COR-L47 (cell line): Measurements from ENCODE around the gene TNFAIP8L1.
A peak's percentile ranks its signal among the peaks of the same experiment; 100 is the strongest.

Source experiments
- DNase-seq: peaks from one replicate; lab custom pipeline; 2025; lab: John Stamatoyannopoulos, UW

The TNFAIP8L1 gene

GRCh38 chr19:4609878-4610511, 29.3 kb upstream of the TNFAIP8L1 start:
- peak; percentile 30 for DNase-seq

DNA sequence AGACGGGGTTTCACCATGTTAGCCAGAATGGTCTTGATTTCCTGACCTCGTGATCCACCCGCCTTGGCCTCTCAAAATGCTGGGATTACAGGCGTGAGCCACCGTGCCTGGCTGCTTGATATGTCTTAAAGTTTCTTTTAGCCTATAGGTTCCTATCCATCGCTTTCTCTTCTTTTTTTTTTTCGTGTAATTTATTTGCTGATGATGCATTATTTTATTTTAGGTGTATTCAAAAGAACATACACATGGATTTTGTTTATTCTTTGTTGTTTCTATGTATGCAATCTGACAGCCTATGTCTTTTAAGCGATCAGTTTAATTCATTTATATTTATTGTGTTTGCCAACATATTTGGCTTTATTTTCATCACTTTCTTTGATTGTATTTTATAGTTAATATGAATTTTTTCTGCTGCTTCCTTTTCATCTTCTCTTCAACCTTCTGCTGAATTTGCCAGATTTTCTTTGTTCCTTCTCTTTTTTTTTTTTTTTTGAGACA, 26.0 kb upstream of the TNFAIP8L1 start:
- DNase-seq, result no peak

DNA sequence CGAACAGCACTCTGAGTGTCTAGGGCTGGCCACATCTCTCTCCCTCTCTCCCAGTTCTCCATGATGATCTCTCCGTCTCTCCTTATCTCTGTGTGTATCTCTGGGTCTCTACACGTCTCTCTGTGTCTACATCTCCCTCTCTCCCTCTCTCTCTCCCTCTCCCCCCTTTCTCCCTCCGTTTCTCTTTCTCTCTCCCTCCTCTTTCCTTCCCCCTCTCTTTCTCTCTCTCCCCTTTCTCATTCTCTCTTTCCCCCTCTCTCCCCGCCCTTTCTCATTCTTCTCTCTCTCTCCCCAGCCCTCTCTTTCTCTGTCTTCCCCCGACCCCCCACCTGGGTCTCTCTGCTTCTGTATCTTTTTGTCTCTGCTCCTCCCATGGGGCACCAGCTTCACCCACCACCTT, 21.3 kb upstream of the TNFAIP8L1 start:
- DNase-seq, result no peak

DNA sequence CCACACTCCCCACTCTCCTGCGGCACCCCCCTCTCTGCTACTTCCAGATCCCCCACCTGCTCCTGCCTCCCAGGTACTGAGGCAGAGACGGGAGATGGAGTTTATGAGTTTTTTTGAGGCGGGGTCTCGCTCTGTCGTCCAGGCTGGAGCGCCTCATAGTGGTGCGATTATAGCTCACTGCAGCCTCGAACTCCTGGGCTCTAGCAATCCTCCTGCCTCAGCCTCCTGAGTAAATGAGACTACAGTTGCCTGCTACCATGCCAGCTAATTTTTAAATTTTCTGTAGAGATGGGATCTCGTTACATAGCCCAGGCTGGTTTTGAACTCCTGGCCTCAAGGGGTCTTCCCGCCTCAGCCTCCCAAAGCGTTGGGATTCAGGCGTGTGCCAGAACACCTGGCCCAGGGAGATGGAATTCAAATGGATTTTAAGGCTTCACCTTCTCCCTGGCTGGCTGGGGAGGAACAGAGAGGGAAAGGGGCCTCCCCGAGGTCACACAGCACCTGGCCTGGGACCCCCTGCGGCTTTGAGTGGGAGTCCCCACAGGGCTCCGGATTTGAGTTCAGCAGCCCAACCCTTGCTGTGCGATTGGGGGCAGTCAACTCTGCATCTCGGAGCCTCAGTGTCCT, 19.5 kb upstream of the TNFAIP8L1 start:
- no peak for DNase-seq

- DNase-seq, result no peak
Measured at GRCh38 chr19:4620675-4621074, 18.6 kb upstream of the TNFAIP8L1 start.

DNA sequence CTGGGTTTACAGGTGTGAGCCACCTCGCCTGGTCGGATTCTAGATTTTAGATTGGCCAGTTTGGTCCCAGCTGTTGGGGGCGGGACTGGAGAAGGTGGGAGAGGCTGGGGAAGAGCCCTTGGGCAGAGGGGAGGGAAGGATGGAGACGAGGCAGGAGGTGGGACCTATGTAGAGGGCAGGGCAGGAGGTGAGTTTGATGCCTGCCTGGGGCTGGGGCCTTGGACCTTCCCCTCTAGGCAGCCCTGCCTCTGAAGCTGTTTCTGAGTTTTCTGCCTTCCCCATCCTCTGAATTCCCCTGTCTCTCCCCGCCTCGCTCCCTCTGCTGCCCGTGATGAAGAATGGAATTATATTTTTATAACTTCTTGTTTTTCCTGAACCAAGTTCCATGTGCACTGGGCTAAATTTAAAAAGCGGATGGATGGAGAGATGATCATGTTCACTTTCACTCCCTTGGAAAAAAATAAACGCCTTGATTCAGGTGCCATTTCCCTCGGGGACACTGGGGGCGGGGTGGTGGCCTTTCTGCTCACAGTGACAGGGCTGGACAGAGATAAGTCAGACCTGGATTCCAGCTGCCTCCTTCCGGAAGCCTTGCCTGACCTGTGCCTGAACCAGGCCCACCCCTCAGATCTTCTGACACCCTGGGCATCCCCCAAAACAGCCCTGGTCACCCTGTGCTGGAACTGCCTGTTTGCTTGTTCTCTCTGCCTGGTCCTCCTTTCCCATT, 16.5 kb upstream of the TNFAIP8L1 start:
- no peak for DNase-seq

GRCh38 chr19:4624301-4624700, 15.0 kb upstream of the TNFAIP8L1 start:
- no peak for DNase-seq

DNA sequence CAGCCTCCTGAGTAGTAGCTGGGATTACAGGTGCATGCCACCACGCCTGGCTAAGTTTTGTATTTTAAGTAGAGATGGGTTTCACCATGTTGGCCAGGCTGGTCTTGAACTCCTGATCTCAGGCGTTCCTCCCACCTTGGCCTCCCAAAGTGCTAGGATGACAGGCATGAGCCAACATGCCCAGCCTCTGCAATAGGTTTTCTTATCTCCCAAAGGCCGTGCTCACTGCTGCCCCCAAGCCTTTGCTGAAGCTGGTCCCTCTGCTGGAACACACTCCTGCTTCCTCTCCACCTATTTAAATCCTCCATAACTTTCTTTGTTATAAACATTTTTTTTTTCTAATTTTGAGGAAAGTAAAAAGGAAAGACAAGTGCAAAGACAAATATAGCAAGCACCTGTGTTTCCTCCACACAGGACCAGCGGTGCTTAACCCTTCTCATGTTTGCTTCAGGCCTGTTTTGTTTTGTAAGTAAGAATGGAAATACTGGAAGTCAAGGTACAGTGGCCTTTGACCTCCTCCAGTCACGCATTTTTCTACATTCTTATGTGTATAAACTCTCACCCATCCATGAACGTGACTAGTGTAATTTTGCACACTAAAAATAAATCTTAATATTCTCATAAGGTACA, 14.5 kb upstream of the TNFAIP8L1 start:
- no peak for DNase-seq

- peak; percentile 5 for DNase-seq
Measured at GRCh38 chr19:4633140-4633967, 6.0 kb upstream of the TNFAIP8L1 start.

DNA sequence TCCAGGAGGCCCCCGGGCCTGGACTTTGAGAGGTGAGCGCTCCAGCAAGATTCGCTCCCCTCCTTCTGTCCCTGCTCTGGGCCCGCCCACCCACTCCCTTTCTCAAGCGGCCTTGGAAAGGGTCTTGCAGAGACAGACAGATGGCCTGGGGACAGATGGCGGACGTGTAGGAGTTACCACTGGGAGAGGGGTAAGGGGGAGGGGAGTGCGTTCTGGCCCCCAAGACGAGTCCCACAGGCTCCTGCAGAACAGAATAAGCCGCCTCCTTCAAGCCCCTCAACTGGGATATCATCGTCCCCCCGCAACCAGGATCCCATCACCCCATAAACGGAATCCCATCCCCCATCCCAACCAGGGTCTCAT, 3.6 kb upstream of the TNFAIP8L1 start:
- DNase-seq, result no peak

- peak; percentile 44 for DNase-seq
Measured at GRCh38 chr19:4636151-4636717, 3.1 kb upstream of the TNFAIP8L1 start.

DNA sequence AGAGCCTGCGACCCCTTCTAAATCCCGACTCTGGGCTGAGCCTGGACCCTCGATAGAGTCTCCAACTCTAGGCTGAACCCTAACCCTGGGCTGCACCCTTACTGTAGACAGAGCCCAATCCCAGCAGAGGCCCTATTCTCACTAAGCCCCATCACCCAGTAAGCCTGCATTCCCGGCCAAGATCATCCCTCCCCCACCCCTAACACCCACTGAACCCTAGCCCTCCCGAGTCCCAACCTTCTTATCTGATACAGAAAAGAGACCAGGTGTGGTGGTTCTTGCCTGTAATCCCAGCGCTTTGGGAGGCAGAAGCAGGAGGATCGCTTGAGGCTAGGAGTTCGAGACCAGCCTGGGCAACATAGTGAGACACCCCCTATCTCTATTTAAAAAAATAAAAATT, 2.6 kb upstream of the TNFAIP8L1 start:
- DNase-seq, result no peak

- no peak for DNase-seq
Measured at GRCh38 chr19:4638317-4638716, 999 bp upstream of the TNFAIP8L1 start.

DNA sequence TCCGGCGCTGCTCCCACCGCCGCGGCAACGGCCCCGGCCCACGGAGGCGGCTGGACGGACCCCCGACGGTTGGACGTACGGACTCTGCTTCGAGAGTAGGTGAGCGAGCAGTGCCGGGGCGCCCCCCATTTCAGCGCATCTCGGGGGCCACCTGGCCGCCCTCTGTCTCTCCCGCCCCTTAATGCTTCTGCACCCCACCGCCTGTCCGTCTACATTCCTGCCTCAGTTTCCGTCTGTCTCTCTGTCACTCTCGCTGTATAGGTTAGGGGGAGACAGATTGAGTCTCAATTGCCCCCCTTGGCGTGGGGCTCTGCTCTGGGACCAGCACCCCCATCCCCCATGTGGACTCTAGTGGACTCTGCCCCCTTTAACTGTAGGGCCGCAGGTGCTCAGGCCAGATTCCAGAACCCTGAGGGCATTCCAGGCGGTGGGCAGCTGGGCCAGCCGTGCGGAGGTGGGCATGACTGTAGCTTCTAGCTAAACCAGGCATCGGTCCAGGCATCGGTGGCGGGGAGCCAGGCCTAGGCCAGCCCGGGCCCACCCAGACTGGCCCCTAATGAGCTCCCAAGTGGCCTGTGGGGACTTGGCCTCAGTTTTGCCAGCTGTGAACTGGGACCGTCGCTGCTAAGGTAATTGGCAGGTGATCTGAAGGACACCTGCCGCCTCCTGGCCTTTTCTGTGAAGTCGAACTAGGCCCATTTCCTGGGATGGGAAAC, 373 bp downstream of the TNFAIP8L1 start:
- DNase-seq, result no peak

- no peak for DNase-seq
Measured at GRCh38 chr19:4640247-4641000, 1.1 kb downstream of the TNFAIP8L1 start.

DNA sequence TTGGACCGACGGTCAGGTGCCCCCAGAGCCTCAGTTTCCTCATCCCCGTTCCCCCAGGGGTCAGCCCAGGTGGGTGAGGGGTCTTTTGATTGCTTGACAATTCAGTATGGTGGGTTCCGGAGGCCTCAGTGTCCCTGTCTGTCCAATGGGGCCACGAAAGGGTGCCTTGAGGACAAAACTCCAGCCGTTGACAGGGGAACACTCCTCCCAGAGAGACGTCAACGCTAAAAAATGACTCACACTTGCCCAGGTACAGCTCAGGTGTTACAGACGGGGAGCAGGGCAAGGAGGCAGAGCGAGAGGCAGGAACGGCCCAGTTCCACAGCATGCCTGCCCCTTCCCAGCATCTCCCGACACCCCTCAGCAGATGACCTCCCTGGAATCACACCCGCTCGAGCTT, 1.8 kb downstream of the TNFAIP8L1 start:
- no peak for DNase-seq

DNA sequence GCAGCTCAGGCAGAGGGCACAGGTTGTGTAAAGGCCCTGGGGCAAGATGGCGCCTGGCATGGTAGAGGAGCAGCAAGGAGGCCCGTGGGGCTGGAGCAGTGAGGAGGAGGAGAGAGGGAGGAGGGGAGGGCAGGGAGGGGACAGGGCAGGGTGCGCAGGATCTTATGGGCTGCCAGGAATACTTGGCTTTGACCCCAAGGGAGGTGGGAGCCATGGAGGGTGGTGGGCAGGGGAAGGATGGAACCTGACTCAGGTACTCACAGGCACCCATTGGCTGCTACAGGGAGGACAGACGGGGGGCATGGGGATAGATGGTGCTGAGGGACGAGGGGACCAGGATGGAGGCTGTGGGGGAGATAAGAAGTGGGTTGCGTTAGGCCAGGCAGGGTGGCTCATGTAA, 3.3 kb downstream of the TNFAIP8L1 start:
- DNase-seq, result no peak

- no peak for DNase-seq
Measured at GRCh38 chr19:4645718-4646117, 6.4 kb downstream of the TNFAIP8L1 start.

GRCh38 chr19:4647676-4648644, 8.6 kb downstream of the TNFAIP8L1 start:
- no peak for DNase-seq
